Measurements from ENCODE around the gene PRKAG2.

GRCh38 chr7:151725844-151726651, 150.9 kb downstream of the PRKAG2 start:
- TF ChIP-seq TAF1 (IDR thresholded peaks at IDR 0.05; ENCODE audit: low read depth, low read length) (no peak), POLR2A (IDR thresholded peaks at IDR 0.05; ENCODE audit: low read depth, low read length) (no peak), POLR2AphosphoS5 (IDR thresholded peaks at IDR 0.05; ENCODE audit: low read depth, low read length) (no peak)

All from GM12891 (cell line).